Parathyroid adenoma (tissue), 2 donors: Measurements from ENCODE around the gene USP24.

ENCODE experiments used
- H2AFZ ChIP-seq: fragments of 300-600 bp; sonication (generic); one replicate; pipeline ENCODE4 v1.7.0; 2017; ENCODE audit warnings: antibody characterized with exemption, mild to moderate bottlenecking
- H3K27ac ChIP-seq: fragments of 300-600 bp; sonication (generic); one replicate; pipeline ENCODE4 v1.7.0; 2017
- H3K27me3 ChIP-seq: fragments of 300-600 bp; sonication (generic); one replicate; pipeline ENCODE4 v1.7.0; 2017; ENCODE audit warnings: low read length; ENCODE audit not compliant: control insufficient read depth, insufficient read depth
- H3K36me3 ChIP-seq: fragments of 300-600 bp; sonication (generic); one replicate; pipeline ENCODE4 v1.7.0; 2017; ENCODE audit warnings: low read length; ENCODE audit not compliant: control insufficient read depth, insufficient read depth
- H3K4me1 ChIP-seq: fragments of 300-600 bp; sonication (generic); one replicate; pipeline ENCODE4 v1.7.0; 2017; ENCODE audit warnings: control low read depth
- H3K4me2 ChIP-seq: fragments of 300-600 bp; sonication (generic); one replicate; pipeline ENCODE4 v1.7.0; 2017; ENCODE audit warnings: low read length
- H3K4me3 ChIP-seq: fragments of 300-600 bp; sonication (generic); one replicate; pipeline ENCODE4 v1.7.0; 2017; ENCODE audit warnings: low read depth, low read length
- H3K79me2 ChIP-seq: fragments of 300-600 bp; sonication (generic); one replicate; pipeline ENCODE4 v1.7.0; 2017; ENCODE audit warnings: control low read depth
- H3K9ac ChIP-seq: fragments of 300-600 bp; sonication (generic); one replicate; pipeline ENCODE4 v1.7.0; 2017; ENCODE audit warnings: mild to moderate bottlenecking
- H3K9me3 ChIP-seq: fragments of 300-600 bp; sonication (generic); one replicate; pipeline ENCODE4 v1.7.0; 2017; ENCODE audit warnings: low read length; ENCODE audit not compliant: control insufficient read depth
- CTCF ChIP-seq: fragments of 300-600 bp; sonication (generic); IDR thresholded peaks from one replicate; pipeline ENCODE4 v1.7.0; 2017; ENCODE audit warnings: antibody characterized with exemption, mild to moderate bottlenecking
- donor health status: primary hyperparathyroidism.

The USP24 gene

GRCh38 chr1:55246896-55247295, 31.7 kb upstream of the USP24 start:
- H3K4me2 ChIP-seq = no peak overlapping the region
- no peak overlapping the region for H3K27ac ChIP-seq
- H3K27me3 ChIP-seq = no peaks in the 10 kb centered on the region
- H3K36me3 ChIP-seq = no peaks in the 10 kb centered on the region
- H3K9me3 ChIP-seq = no peaks in the 10 kb centered on the region
- H3K4me1 ChIP-seq = no peaks in the 10 kb centered on the region
- H3K4me3 ChIP-seq = no peak overlapping the region
- no peak for TF ChIP-seq CTCF
- H3K79me2 ChIP-seq = no peaks in the 10 kb centered on the region
- no peak overlapping the region for H2AFZ ChIP-seq
- H3K9ac ChIP-seq = no peak overlapping the region

DNA sequence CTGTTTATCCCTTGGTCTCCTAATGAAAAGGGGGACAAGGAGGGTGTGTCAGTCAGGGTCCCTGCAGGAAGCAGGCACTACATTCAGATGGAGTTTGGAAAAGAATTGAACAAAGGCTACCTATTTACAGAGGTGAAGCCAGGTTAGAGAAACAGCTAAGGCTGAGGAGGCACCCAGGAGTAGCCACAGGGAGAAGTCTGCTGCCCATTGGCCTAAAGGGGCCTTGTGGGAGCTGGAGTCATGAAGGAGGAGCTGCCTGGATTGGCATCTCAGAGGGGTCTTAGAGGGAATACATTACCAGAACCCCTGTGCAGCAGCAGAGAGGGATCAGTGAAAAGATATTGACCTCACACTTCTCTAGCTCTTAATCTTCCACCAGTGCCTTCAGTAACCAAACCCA, 31.2 kb upstream of the USP24 start:
- Histone ChIP-seq H3K27ac (no peak overlapping the region), H3K9me3 (no peaks in the 10 kb centered on the region), H3K4me3 (no peak overlapping the region), H2AFZ (no peak overlapping the region), H3K4me1 (no peaks in the 10 kb centered on the region), H3K79me2 (no peaks in the 10 kb centered on the region), H3K36me3 (no peaks in the 10 kb centered on the region), H3K4me2 (no peak overlapping the region), H3K27me3 (no peaks in the 10 kb centered on the region), H3K9ac (no peak overlapping the region)
- no peak for TF ChIP-seq CTCF

DNA sequence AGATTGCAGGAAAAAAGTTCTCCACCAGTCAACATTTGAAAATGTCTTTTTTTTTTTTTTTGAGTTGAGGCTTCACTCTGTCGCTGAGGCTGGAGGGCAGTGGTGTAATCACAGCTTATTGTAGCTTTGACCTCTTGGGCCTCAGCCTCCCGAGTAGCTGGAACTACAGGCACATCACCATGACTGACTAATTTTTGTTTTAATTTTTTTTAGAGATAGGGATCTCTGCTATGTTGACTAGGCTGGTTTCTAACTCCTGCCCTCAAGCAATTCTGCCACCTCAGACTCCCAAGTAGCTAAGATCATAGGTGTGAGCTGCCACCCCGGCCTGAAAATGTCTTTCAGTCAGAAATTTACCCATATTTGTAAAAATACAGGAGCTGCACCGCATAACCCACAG, 30.6 kb upstream of the USP24 start:
- Histone ChIP-seq H2AFZ (peak overlapping the region; percentile 33), H3K9ac (no peak overlapping the region), H3K4me1 (no peaks in the 10 kb centered on the region), H3K9me3 (no peaks in the 10 kb centered on the region), H3K27ac (no peak overlapping the region), H3K4me2 (peak overlapping the region; percentile 23), H3K36me3 (no peaks in the 10 kb centered on the region), H3K79me2 (no peaks in the 10 kb centered on the region), H3K4me3 (no peak overlapping the region), H3K27me3 (no peaks in the 10 kb centered on the region)
- TF ChIP-seq CTCF = no peak

- no peaks in the 10 kb centered on the region for H3K79me2 ChIP-seq
- no peak for TF ChIP-seq CTCF
- no peaks in the 10 kb centered on the region for H3K36me3 ChIP-seq
- no peak overlapping the region for H3K9ac ChIP-seq
- H3K9me3 ChIP-seq = no peaks in the 10 kb centered on the region
- H3K4me2 ChIP-seq = no peak overlapping the region
- H2AFZ ChIP-seq = no peak overlapping the region
- H3K4me1 ChIP-seq = no peaks in the 10 kb centered on the region
- H3K27me3 ChIP-seq = no peaks in the 10 kb centered on the region
- H3K4me3 ChIP-seq = no peak overlapping the region
- no peak overlapping the region for H3K27ac ChIP-seq
Measured at GRCh38 chr1:55244476-55245099, 29.4 kb upstream of the USP24 start.

- H3K79me2 ChIP-seq = no peaks in the 10 kb centered on the region
Measured at GRCh38 chr1:55243655-55244054, 28.5 kb upstream of the USP24 start.

More at GRCh38 chr1:55243655-55244054, 28.5 kb upstream of the USP24 start:
- Histone ChIP-seq H3K9me3 (no peaks in the 10 kb centered on the region), H3K9ac (no peak overlapping the region), H3K36me3 (no peaks in the 10 kb centered on the region), H3K4me2 (no peak overlapping the region), H3K27me3 (no peaks in the 10 kb centered on the region), H3K4me1 (no peaks in the 10 kb centered on the region), H2AFZ (no peak overlapping the region), H3K4me3 (no peak overlapping the region), H3K27ac (no peak overlapping the region)
- no peak for TF ChIP-seq CTCF
